ENCODE measurements around the gene TNFAIP8L2.

DNA sequence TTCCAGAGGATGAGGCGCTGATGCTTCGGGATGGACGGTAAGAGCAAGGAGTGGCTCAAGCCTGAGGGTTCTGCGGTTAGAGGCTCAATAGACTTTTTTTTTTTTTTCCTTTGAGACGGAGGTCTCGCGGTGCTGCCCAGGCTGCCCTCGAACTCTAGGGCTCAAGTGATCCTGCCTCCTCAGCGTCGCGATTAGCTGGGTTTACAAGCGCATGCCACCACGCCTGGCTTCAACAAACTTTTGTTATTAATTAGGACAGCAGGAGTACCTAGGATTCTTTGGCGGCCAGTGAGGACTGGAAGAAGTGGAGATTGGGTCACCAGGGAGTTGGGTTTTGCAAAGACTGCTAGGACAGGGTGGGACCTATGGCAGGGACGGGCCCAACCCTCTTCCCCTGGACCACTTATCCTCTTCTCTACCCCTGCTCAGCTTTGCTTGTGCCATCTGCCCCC, 10.1 kb downstream of the TNFAIP8L2 start:
- no peak for TF ChIP-seq RARB (CRISPR knock-in tag; IDR thresholded peaks at IDR 0.05)
- no peak for TF ChIP-seq ZFP30 (CRISPR knock-in tag; IDR thresholded peaks at IDR 0.05)
- TF ChIP-seq, protein P1, sequence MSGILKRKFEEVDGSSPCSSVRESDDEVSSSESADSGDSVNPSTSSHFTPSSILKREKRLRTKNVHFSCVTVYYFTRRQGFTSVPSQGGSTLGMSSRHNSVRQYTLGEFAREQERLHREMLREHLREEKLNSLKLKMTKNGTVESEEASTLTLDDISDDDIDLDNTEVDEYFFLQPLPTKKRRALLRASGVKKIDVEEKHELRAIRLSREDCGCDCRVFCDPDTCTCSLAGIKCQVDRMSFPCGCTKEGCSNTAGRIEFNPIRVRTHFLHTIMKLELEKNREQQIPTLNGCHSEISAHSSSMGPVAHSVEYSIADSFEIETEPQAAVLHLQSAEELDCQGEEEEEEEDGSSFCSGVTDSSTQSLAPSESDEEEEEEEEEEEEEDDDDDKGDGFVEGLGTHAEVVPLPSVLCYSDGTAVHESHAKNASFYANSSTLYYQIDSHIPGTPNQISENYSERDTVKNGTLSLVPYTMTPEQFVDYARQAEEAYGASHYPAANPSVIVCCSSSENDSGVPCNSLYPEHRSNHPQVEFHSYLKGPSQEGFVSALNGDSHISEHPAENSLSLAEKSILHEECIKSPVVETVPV (CRISPR knock-in tag; IDR thresholded peaks at IDR 0.05): no peak
- TF ChIP-seq, protein P2, sequence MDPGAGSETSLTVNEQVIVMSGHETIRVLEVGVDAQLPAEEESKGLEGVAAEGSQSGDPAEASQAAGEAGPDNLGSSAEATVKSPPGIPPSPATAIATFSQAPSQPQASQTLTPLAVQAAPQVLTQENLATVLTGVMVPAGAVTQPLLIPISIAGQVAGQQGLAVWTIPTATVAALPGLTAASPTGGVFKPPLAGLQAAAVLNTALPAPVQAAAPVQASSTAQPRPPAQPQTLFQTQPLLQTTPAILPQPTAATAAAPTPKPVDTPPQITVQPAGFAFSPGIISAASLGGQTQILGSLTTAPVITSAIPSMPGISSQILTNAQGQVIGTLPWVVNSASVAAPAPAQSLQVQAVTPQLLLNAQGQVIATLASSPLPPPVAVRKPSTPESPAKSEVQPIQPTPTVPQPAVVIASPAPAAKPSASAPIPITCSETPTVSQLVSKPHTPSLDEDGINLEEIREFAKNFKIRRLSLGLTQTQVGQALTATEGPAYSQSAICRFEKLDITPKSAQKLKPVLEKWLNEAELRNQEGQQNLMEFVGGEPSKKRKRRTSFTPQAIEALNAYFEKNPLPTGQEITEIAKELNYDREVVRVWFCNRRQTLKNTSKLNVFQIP (CRISPR knock-in tag; IDR thresholded peaks at IDR 0.05; ENCODE audit: borderline replicate concordance, low read depth): no peak
- TF ChIP-seq ISL1 (CRISPR knock-in tag; IDR thresholded peaks at IDR 0.05): no peak
- no peak for TF ChIP-seq TOX (CRISPR knock-in tag; IDR thresholded peaks at IDR 0.05; ENCODE audit: borderline replicate concordance)
- TF ChIP-seq ZC3H10 (CRISPR knock-in tag; IDR thresholded peaks at IDR 0.05): no peak
- no peak for TF ChIP-seq ARNTL (CRISPR knock-in tag; IDR thresholded peaks at IDR 0.05; ENCODE audit: borderline replicate concordance, low read depth)
- no peak for TF ChIP-seq TCF4 (CRISPR knock-in tag; IDR thresholded peaks at IDR 0.05; ENCODE audit: borderline replicate concordance)
- TF ChIP-seq, protein P3, sequence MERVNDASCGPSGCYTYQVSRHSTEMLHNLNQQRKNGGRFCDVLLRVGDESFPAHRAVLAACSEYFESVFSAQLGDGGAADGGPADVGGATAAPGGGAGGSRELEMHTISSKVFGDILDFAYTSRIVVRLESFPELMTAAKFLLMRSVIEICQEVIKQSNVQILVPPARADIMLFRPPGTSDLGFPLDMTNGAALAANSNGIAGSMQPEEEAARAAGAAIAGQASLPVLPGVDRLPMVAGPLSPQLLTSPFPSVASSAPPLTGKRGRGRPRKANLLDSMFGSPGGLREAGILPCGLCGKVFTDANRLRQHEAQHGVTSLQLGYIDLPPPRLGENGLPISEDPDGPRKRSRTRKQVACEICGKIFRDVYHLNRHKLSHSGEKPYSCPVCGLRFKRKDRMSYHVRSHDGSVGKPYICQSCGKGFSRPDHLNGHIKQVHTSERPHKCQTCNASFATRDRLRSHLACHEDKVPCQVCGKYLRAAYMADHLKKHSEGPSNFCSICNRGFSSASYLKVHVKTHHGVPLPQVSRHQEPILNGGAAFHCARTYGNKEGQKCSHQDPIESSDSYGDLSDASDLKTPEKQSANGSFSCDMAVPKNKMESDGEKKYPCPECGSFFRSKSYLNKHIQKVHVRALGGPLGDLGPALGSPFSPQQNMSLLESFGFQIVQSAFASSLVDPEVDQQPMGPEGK (CRISPR knock-in tag; IDR thresholded peaks at IDR 0.05; ENCODE audit: borderline replicate concordance): no peak
- TF ChIP-seq ZFP3 (CRISPR knock-in tag; IDR thresholded peaks at IDR 0.05): no peak
- TF ChIP-seq, protein P4, sequence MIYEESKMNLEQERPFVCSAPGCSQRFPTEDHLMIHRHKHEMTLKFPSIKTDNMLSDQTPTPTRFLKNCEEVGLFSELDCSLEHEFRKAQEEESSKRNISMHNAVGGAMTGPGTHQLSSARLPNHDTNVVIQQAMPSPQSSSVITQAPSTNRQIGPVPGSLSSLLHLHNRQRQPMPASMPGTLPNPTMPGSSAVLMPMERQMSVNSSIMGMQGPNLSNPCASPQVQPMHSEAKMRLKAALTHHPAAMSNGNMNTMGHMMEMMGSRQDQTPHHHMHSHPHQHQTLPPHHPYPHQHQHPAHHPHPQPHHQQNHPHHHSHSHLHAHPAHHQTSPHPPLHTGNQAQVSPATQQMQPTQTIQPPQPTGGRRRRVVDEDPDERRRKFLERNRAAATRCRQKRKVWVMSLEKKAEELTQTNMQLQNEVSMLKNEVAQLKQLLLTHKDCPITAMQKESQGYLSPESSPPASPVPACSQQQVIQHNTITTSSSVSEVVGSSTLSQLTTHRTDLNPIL (CRISPR knock-in tag; IDR thresholded peaks at IDR 0.05; ENCODE audit: low read depth): no peak

Data from SK-N-SH treated with all-trans-retinoic acid at 6 μM for 48 hours (cell line).